Stimulated activated CD4-positive, alpha-beta T cell treated with anti-CD3 and anti-CD28 coated beads, Interleukin-12 subunit alpha, Interleukin-12 subunit beta, amount 100 ng/mL, for 24 hours (primary cell): ENCODE measurements around the gene TMEM140.
"Not testable (repeated sequence)": the region's sequence is repeated elsewhere in the genome, so short reads cannot be mapped to it uniquely, and the experiment has no call there.

Experiments
- DNase-seq, 2 experiments: peaks; one replicate each; pipeline ENCODE4 v3.0.0-alpha.2; 2020; ENCODE audit warnings: low read depth in 2 of 2

Gene TMEM140

GRCh38 chr7:135194494-135195095, 46.7 kb downstream of the TMEM140 start:
- DNase-seq = no peak

DNA sequence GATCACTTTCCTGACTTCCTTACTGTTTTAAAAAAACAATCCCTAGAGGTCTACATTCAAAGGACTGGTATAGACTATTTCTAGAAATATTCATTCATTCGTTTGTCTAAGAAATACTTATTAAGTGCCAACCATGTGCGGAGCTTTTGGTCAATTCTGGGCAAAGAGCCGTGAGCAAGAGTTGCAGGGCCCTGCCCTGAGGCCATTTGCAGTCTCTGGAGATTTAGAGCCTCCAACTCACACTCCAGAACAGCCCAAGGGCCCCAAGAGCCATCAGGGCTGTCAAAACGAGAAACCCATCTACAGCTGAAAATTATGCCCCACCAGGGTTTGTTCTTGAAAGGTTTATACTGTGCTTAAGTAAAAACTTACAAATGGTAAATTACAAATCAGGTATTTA, 47.3 kb downstream of the TMEM140 start:
- DNase-seq = no peak

DNA sequence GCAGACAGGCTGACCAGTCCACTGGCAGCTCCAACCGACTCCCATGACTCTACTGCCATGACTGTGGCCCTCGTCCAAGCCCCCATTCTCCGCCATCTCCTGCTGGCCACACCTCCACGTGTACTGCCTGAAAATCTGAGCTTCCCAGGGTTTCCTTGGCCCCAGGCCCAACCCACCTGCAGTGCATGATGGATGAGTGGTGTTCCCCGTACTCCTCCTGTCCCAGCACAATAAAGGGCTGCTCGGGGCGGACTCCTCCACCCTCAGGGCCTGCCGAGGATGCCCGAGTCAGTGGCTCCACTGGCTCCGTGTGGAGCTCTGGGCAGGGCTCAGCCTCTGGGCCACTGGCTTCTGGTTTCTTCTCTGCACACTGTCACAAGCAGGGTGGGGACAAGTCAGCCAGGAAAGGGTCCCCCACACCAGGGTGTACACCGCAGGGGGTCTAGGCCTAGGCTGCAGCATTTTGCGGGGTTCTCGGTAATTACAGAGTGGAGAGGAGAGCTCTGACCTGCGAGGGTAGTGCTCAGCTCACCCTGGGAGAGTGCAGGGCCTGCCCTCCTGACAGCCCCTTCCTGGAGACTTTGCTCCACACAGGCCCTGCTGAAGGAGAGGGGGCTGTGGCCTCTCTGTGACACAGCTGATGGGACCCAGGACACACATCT, 48.2 kb downstream of the TMEM140 start:
- no peak for DNase-seq

DNA sequence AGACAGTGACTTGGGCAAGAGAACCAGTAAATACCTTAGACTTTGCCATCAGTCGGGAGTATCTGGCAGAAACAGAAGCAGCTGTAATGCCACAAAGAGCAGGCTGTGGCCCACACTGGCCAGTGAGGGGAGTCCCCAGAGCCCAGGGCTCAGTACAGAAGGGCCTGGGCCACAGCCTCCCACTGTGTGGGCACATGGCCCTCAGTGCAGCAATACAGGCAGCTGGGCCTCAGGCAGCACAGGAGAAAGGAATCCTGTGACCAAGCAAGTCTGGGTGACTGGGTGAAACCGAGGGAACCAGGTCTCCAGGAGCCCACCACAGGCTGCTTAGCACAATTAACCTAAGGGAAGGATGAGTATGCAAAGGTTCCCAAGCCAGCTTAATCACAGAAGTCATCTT, 49.5 kb downstream of the TMEM140 start:
- no peak for DNase-seq

GRCh38 chr7:135197906-135198655, 50.2 kb downstream of the TMEM140 start:
- DNase-seq = no peak

- no peak for DNase-seq
These were observed 51.6 kb downstream of the TMEM140 start for GRCh38 chr7:135199439-135199838.

DNA sequence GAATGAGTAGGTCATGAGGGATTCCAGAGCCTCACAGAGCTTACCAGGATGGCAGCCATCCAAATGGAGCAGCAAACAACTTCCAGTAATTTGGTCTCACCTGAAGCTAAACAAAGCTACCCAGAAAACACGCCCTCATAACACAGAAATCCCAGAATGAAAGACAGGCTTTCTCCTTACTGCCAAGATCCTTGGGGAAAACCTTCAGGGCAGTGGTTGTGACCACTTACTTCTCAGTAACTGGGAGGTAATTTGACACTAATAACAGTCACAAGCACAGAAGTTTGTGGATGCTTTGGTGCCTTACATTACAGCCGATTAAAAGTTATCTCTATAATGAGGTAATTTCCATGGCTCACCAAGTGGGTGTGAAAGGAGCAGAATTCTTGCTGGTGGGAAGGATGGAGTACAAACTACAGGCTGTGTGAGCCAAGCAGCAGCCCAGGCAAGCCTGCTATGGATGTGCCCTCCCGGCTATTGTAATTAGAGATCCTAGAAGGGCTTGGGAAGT, 53.0 kb downstream of the TMEM140 start:
- DNase-seq = no peak

DNA sequence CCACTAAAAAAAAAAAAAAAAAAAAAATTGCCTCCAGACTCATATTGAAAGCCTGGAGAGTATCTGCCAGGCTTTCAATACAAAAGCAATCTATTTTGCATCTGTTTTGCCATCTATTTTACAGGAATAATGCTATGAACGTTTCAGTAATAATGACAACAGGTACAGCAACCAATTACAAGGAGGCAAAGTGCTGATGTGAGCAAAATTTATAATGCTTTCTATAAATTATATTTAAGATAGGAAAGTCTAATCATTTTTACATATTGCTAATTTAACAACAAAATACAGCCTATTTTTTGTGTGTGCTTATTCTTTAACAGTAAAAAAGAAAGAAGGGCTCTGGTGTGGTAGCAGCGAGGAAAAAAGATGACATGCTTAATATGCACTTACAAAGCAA, 53.5 kb downstream of the TMEM140 start:
- no peak for DNase-seq

- DNase-seq = no peak
These were observed 56.5 kb downstream of the TMEM140 start for GRCh38 chr7:135204341-135204749.

DNA sequence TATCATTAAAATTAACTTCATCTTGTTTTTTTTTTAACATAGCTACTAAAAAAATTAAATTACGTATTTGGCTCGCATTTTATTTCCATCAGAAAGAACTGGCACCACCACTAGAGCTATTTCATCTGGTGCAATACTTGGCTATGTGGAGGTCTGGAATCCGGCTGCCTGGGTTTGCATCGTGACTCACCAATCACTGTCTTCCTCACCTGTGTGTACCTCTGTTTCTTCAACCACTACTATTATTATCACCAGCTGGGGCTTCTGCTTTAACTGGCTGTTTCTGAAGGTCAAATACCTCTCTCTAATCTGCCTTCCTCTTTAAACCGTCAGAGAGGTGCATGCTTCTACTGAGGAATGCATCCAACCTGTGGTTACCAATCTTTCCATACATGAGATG, 57.0 kb downstream of the TMEM140 start:
- DNase-seq = no peak

GRCh38 chr7:135205850-135206249, 58.0 kb downstream of the TMEM140 start:
- DNase-seq = no peak

DNA sequence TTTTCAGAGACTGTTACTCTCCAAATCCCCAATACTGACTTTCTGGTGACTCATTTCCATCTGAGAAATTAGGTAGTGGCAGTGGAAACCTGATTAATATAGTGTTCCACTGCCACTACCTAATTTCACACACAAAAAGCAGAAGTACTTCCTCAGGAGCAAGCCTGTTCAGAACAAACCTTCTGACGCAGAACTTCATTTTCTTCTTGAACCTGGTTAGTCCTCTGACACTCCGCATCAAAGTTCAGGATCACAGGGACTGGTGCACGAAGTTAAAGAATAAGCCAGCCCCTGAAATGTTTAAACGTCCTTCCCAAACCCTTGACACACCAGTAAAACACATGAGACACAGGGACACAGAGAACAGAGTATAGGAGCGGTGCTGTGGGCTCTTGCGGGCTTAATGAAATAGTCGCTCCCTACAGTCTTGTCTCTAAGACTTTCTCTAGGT, 59.1 kb downstream of the TMEM140 start:
- DNase-seq = no peak

DNA sequence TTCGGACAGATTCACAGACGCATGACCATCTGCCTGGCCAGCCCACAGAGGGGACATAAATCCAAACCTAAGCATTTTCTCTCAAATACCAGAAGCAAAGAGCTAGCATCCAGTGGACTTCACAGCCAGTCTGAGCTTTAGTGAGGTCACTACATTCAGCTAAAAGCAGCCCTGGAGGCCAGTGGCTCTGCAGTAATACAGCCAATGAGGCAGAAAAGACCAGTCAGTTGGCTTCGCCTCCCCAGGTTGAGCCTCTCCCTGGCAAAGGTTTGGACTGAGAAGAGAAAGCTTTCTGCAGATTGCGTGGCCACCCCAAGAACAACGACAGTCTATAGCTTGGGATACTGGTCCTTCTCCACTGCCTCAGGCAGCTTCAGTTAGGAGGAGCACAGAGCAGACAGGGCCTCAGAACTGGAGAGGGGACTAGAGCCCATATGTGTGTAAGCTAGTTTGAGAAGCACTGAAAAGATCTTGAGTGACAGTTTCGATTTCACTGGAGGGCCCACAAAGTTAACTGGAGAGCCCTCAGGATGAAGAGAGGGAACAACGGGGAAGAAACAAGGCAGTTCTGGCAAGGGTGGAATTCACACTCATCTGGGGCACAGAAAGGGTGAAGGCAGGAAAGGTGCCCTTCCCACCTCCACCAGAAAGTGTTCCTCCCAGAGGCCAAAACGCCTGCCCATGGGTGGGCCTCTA, 59.7 kb downstream of the TMEM140 start:
- no peak for DNase-seq

GRCh38 chr7:135208102-135208793, 60.4 kb downstream of the TMEM140 start:
- DNase-seq = no peak

GRCh38 chr7:135209225-135209834, 61.5 kb downstream of the TMEM140 start:
- no peak for DNase-seq

GRCh38 chr7:135210888-135211178, 63.0 kb downstream of the TMEM140 start:
- DNase-seq = no peak

DNA sequence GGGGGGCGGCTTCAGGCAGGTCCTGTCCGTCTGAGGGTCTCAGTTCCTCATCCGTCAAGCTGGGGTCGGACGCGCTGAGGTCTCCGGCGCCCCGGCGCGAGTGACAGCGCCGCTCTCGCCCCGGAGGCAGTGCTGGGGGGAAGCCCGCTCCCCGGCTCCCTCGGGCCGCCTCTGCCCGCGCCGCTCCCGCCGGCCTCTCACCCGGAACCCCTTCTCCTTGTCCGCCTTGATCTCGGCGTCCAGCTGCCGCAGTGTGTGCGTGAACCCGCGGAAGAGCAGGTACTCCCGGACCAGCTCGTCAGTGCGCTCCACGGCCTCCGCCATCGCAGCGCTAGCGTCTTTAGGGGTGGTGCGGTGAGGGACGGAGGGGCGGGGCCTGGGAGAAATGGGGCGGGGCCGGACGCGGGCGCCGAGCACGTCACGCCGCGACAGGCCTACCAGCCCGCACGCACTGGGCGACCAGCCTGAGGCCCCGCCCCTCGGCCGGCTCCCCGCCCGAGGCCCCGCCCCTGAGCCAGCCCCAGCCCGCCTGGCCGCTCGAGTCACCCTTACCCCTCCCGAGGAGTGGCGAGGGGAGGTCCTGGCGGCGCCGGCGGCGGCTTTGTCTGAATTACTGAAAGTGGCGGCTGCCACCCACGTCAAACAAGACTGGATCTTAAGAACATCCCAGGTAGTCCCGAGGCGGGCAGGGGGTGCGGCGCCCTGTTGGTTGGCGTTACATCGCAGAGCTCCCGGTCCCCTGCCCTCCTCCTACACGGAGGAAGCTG, 63.5 kb downstream of the TMEM140 start, which contains the start of gene WDR91:
TSS of gene WDR91 (minus strand) at position 348 of the 767 bp plus-strand sequence. CDS start at position 324, 24 bp downstream.
- DNase-seq = peak; percentile 93 to 96

DNA sequence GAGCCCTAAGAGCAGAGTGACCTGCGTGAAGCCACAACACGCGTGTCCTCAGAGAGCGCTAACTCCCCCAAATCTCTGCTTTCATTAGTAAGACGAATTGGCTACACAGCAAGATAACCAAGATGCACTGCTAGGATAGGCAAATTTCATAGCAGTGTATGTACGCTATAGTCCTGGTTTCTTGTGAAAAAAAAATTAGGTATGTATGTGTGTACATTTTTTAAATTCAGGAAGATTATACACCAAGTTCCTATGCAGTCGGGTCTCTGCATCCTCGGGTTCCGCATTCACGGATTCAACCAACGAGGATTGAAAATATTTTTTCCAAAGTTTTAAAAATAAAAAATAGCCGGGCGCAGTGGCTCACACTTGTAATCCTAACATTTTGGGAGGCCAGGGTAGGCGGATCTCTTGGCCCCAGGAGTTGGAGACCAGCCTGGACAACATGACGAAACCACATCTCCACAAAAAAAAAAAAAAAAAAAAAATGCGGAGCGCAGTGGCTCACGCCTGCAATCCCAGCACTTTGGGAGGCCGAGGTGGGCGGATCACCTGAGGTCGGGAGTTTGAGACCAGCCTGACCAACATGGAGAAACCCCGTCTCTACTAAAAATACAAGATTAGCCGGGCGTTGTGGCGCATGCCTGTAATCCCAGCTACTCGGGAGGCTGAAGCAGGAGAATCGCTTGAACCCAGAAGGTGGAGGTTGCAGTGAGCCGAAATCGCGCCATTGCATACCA, 64.2 kb downstream of the TMEM140 start:
- not testable (repeated sequence) for DNase-seq

DNA sequence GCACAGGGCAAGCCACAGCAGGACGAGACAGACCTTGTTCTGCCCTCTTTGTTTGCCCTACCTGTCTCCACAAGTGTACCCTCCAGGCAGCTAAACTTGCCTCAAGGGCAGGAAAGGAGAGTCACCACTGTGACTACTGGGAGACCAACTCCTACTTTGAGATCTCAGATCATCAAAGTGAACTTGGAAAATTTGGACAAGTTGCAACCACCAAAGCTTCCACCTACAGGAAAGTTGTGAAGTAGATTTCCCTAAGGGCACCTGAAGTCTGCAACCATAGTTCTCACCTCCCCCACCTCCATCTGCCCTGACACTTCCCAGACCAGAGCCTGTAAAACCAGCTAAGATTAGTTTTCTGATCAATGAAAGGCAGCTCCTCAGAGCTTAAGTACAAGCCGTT, 66.0 kb downstream of the TMEM140 start:
- no peak for DNase-seq

DNA sequence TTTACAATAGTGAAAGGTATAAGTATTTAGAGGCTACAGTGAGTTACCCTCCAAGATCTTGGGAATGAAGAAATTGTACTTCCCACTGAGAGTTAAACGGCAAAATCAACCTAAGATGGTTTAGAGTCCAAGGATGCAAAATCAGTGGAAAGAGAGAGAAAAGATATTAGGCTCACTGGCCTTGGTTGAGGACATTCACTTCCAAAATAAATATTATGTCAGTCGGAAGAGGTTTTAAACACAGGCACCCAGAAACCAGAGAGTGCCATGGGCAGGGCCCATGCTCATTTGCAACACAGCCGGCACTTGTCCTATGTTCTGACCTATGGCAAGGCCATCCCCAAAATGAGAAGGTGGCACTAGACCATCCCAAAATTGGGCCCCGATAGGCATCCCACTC, 67.3 kb downstream of the TMEM140 start:
- no peak for DNase-seq
